GM18951 (cell line): Measurements from ENCODE around the gene ZNRF2.

Experiments used
- POLR2A ChIP-seq: IDR thresholded peaks from 4 replicates; pipeline ENCODE4 v1.6.1; 2011; ENCODE audit warnings: mild to moderate bottlenecking; ENCODE audit not compliant: insufficient read length, insufficient read depth; ENCODE audit errors: extremely low read depth
- in situ Hi-C: fragments of 300-500 bp; cut with MboI; formaldehyde crosslinking; loops from one replicate; pipeline ENCODE4 v1.12.0; 2022; ENCODE audit warnings: low sequenced_read_pairs, mixed read lengths, inconsistent platforms; ENCODE audit not compliant: unreplicated experiment

Gene ZNRF2

DNA sequence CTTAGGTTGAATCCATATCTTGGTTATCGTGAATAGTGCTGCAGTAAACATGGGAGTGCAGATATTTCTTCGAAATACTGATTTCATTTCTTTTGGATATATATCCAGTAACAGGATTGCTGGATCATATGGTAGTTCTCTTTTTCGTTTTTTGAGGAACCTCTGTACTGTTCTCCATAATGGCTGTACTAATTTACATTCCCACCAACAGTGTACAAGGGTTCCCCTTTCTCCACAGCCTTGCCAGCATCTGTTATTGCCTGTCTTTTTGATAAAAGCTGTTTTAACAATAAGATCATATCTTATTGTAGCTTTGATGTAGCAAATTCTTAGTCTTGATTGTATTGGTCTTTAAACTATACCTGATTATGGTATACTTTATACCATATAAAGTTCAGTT is 45.3 kb downstream of the ZNRF2 start:
- no peak for TF ChIP-seq POLR2A
- in situ Hi-C loops, result no loop called here

DNA sequence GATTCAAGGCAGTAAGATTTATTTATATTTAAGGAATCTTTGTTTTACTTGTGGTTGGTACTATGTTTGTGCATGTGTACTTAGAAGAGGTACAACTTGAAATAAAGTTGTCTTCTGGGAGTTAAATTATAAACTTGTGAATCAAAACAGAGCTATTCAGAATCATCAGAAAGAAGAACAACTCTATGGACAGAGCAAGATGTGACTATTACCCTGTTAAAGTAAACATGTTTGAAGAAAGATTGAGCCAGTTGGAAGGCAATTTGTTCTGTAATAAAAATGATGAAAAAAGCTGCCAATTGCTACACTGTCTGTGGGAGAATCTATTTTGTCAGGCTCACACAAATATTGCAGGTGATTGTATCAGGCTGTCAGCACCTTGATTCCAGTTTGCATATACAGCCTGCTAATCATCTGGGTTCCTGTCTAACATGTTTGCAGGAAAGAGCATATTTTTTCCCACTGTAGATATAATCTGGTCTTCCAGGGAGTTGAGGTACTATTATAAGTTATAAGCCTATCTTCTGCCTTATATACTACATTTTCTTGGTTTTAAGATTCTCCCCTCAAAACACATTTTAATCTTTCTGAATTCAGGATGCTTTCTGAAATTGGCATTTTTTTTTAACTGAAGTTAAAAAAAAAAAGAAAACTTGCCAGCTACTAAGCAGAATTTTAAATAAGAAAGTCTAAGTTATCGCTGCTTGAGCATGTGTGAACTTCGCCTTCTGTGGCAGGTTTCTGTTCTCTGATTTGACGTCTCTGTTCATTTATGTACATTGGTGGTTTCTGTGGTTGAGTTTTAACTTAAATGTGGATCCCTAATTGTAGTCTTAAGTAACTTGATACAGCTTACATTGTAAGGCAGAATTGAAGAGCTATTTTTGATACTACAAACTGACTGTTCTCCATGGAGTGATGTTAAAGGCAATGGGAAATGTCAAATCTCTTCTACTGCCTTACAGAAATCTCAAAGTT is 46.0 kb downstream of the ZNRF2 start:
- TF ChIP-seq POLR2A, result no peak
- in situ Hi-C loops, result no loop called here

DNA sequence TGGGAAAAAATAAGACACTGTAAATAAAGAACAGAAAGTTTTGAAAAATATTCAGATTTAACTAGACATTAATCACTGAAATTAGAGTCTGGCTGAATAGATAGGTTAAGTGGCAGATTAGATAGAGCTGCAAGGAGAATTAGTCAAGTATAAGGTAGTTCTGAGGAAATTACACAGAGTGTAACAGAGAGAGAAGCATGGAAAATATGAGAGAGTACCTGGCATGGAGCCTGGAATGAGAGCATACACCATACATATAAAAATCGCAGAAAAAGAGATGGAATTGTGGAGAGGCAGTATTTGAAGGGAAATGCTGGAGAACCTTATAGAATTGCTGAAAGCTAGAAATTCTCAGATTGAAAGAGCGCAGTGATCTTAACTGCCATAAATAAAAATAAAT is 46.9 kb downstream of the ZNRF2 start:
- in situ Hi-C loops, result no loop called here
- no peak for TF ChIP-seq POLR2A

DNA sequence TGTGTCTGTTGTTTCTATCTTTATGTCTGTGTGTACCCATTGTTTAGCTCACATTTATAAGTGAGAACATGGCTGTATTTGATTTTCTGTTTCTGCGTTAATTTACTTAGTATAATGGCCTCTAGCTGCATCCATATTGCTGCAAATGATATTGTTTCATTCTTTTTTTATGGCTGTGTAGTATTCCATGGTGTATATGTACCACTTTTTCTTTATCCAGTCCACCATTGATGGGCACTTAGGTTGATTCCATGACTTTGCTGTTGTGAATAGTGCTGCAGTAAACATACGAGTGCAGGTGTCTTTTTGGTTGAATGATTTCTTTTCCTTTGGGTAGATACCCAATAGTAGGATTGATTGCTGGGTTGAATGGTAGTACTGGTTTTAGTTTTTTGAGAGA is 48.2 kb downstream of the ZNRF2 start:
- no peak for TF ChIP-seq POLR2A
- in situ Hi-C loops, result no loop called here

DNA sequence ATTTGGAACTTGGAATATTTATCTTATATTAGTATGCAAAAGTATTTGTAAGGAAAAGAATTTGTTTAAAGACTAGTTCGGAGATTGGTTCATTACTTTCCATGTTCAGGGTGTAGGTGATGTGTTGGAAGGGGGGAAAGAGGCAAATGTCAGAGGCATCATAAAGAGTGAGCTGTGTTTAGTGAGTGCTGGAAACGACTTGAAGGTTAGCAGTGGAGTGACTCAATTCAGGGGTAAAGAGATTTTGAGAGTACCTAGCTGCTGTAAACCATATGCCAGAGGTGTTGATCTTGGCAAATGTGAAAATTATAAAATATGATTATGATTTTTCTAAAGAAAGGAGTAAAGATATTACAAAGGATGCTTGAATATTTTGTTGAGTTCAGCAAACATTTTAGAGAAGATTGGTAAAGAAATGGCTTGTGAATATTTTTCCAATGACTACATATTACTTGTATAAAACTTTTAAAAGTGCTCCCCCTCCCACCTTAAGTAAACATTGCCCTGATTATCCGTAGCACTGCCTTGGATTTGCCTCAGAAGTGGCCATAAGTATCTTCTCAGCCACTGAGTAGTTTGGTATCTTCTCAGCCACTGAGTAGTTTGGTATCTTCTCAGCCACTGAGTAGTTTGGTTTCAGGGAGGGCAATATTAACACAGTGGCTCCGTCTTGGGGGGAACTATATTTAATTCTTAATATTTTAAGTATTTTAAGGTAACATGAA is 51.5 kb downstream of the ZNRF2 start:
- in situ Hi-C loops, result no loop called here
- no peak for TF ChIP-seq POLR2A

DNA sequence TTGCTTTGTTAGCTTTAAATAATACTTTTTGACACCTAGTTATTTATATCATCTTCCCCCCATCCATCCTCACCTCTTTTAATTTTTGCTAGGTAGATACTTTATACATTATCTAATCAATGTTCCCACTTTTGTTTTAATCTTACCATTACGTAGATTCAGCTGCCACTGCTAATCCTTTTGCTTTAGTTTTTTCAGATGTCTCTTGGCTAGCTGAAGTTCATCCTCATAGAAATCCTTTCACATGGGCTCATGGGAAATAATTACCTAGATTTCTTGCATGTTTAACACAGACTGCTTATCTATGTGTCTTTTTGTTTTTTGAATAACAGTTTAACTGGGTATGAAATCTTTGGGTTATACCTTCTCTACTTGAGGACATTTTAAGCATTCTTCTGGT is 60.1 kb downstream of the ZNRF2 start:
- no peak for TF ChIP-seq POLR2A
- in situ Hi-C loops, result no loop called here

DNA sequence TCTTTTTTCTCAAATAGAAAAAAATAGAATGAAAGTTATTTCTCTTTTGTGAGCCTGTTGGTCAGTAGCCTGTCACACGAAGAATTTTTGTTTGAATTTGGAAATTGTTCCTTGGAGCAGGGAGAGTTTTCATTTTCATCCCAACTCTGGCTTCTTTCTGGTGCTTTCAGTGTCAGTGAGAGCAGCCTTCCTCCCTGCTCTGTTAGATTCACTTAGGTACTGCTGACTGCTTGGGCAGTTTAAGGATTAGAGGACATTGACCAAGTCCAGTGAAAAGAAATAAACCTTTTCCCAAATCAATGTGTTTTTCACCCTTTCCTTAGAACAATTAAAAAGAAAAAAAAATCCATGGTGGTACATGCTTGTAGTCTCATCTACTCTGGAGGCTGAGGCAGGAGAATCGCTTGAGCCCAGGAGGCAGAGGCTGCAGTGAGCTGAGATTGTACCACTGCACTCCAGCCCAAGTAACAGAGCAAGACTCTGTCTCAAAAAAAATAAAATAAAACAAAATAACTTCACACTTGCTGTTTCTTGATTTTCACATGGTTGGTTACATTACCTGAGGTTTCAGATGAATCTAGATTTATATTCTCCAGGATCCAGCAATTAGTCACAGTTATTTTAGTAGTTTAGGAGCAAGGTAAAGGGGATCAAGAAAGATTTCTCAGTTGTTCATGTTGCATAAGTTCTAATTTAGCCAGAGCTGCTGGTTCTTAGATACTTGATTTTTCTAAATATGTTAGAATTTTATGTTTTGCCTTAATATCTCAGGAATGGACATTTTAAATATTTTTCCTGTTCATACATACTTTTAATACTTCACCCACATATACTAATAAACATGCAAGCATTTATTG is 63.1 kb downstream of the ZNRF2 start:
- in situ Hi-C loops, result no loop called here
- TF ChIP-seq POLR2A, result no peak

DNA sequence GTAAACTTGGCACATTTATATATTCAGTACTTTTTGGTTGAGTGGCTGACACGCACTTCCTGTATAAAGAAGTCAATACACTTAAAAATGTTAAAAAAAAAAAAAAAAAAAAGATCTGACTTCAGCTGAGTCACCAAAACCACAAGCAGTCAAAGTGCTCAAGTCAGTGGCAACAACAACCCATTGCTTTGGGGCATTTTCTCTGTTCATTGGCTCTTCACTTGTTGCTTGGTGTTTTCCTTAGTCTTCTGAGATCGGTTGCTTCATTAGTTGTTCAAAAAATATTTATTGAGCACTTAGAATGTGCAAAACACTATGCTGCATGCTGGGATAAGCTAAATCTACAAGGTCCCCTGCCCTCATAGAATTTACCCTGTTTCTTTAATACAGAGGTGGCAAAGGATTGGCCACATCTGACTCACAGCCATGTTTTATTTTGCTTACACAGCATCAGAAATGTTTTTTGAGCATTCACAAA is 63.7 kb downstream of the ZNRF2 start:
- in situ Hi-C loops, result no loop called here
- no peak for TF ChIP-seq POLR2A

DNA sequence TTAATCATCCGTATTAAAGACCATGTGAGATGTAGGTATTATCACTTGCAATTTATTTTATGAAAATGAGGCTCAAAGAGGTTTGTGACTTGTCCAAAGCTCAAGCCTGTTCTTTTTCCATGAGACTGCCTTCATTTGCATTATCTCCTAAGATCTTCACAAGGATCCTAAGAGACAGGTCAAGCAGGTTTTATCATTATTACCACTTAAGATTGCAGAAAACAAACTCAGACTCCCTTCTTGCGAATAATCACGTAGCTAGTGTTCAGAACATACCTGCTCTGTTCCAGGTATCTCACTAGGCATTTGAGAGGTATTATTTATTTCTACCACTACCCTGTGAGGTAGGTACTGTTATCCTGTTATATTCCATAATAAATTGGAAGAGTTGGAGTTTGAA is 64.8 kb downstream of the ZNRF2 start:
- in situ Hi-C loops, result no loop called here
- TF ChIP-seq POLR2A, result no peak

DNA sequence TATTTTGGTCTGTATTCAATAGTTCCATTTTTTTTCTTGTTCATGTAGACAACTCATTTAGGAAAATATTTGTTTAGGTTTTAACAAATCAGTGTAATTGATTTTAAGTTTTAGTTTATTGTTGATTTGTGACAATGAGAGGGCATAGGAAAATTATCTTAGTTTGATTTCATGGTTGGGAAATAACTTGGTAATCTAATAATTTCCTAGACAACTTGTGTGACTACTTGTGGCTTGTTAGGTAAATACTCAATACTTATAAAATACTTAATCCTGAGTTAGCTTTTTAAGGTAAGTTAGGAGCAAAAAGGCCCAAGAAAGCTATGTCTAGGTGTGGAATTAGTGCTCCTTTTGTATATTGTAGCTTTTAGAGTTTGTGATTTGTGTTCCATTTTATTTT is 65.4 kb downstream of the ZNRF2 start:
- no peak for TF ChIP-seq POLR2A
- in situ Hi-C loops, result no loop called here

DNA sequence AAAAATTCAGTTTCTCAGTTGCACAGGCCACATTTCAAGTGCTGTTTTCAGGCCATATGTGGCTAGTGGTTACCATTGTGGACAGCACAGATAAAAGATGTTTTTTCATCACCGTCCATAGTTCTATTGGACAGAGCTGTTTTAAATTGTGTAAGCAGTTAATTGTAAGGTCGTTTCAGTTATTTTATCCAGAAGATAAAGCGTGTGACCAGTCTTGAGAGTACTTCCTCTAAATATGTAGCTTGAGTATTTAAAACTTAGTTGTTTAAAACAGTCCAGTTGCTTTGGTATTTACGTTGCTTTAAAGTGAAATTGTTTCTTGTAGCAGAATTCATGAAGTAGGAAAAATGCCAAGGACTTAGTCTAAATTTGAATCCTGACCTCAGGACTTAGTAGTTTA is 66.9 kb downstream of the ZNRF2 start:
- in situ Hi-C loops, result no loop called here
- no peak for TF ChIP-seq POLR2A

DNA sequence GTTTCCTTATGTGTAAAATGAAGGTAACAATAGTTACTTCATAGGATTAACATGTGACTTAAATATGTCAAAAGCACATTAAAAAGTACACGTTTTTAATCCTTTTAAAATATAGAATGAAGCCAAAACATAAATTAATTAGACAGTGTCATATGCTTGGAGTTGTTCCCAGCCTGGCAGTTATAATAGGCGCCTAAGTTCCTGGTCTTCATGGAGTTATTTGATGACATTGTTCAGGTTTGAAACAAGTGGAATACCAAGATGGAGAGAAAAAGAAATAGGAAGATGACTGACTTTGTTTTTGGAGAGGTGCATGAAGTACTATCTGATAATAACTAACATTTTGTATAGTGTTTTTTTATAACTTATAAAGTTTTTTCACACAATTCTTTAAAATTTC is 67.3 kb downstream of the ZNRF2 start:
- TF ChIP-seq POLR2A, result no peak
- in situ Hi-C loops, result no loop called here

DNA sequence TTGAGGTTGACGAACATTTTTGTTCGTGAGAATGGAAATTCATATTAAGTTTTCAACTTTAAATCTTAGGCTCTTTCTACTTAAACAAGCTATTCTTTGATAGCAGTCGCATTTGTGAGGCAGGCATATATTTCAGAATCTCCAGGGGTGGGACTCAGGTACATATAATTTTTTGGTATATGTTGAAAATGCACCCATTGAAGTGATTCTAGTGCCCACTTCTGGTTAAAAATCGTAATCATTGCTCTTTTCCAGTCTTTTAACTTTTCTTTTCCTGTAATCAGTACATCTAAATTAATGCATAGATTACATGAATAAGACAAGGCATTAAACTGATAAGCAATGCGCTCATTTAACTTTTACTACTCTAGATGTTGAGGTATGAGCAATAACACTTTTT is 67.8 kb downstream of the ZNRF2 start:
- no peak for TF ChIP-seq POLR2A
- in situ Hi-C loops, result no loop called here
